HG02642 (cell line): ENCODE data around the gene YWHAH.

Source experiments
- ATAC-seq: cut with Tn5 transposase; IDR thresholded peaks from one replicate; pipeline ENCODE4 v1.9.1; 2021; ENCODE audit warnings: mild to moderate bottlenecking; ENCODE audit not compliant: unreplicated experiment, poor library complexity

Gene YWHAH

DNA sequence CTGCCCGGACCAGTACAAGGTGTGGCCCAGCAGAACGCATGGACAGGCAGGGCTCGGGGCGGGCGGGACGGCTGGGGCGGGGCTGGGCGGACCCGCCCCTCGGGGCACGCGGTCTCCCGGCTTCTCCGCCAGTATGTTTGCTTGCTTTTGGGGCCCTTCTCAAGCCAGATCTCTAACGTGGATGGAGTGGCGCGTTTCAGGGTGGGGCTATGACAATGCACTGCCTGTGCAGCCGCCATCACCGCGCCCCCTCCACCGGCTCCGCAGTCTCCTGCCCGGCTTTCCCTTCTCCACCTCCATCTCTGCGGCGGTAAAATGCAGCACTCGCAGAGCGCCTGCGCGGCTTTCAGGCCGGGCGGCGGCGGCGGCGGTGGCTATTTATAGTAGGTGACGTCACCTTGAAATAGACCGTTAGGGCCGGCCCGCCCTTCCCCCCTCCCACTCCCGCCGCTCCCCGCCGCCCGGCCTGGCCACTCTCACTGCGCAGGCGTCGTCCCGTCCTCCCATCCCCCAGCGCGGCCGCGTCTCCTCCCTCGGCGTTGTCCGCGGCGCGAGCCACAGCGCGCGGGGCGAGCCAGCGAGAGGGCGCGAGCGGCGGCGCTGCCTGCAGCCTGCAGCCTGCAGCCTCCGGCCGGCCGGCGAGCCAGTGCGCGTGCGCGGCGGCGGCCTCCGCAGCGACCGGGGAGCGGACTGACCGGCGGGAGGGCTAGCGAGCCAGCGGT is at the start of gene YWHAH:
Gene YWHAH, plus strand, starts transcription at position 558 of the 722 bp plus-strand sequence. CDS start 199 bp downstream, outside the sequence.
- ATAC-seq = peak; percentile 79

GRCh38 chr22:31895411-31896123 is 48.8 kb upstream of the YWHAH start:
- ATAC-seq = no peak

GRCh38 chr22:31896472-31896871 is 47.9 kb upstream of the YWHAH start:
- no peak for ATAC-seq

GRCh38 chr22:31897842-31898805 is 46.2 kb upstream of the YWHAH start:
- no peak for ATAC-seq

- ATAC-seq = no peak
Measured at GRCh38 chr22:31898926-31899325, 45.4 kb upstream of the YWHAH start.

GRCh38 chr22:31899669-31900068 is 44.7 kb upstream of the YWHAH start:
- no peak for ATAC-seq

DNA sequence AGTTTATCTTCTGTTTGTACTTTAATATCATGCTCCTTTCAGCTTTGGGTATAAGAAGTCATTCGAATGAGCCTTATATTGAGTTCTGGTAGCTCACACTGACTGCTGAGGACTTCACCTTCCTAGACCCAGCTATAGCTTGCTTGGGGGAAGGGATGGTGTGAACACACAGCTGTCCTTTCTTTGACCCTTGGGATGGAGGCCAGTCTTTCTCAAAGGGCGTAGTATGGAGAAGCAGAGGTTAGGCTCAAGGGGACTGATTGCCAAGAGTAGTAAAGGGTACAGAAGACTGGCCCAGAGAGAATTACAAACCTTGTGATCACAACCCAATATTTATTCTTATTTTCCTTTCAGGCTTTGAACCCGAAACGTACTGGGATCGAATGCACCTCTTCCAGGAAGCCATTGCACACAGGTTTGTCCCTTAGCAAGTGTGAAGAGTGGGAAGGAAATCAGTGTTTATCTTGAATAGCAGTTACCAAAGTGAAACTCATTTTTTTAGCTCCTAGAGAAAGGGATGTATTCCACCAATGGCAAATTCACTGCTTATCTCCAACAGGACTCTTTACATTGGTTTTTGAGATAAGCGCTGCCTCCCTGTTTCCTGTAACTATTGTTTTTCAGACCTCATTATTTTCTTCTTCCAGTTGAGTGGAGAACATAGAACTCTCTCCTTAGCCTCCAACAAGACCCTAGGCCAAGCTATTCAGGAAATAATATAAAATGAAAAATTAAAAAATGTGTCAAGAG is 42.8 kb upstream of the YWHAH start:
- ATAC-seq = no peak

GRCh38 chr22:31904651-31905050 is 39.7 kb upstream of the YWHAH start:
- no peak for ATAC-seq

GRCh38 chr22:31905356-31905755 is 39.0 kb upstream of the YWHAH start:
- ATAC-seq = no peak

DNA sequence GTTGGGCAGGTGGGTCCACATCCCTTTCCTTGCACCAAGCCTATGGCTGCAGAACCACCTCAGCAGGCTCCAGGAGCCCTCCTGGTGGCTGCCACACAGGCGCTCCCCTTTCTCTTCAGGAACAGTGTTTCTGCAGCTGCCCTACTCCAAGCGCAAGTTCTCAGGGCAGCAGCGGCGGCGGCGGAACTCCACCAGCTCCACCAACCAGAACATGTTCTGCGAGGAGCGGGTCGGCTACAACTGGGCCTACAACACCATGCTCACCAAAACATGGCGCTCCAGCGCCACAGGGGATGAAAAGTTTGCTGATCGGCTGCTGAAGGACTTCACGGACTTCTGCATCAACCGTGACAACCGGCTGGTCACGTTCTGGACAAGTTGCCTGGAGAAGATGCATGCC is 38.2 kb upstream of the YWHAH start:
- ATAC-seq = no peak

- no peak for ATAC-seq
Measured at GRCh38 chr22:31906569-31906968, 37.8 kb upstream of the YWHAH start.

- ATAC-seq = no peak
Measured at GRCh38 chr22:31909977-31910376, 34.4 kb upstream of the YWHAH start.

DNA sequence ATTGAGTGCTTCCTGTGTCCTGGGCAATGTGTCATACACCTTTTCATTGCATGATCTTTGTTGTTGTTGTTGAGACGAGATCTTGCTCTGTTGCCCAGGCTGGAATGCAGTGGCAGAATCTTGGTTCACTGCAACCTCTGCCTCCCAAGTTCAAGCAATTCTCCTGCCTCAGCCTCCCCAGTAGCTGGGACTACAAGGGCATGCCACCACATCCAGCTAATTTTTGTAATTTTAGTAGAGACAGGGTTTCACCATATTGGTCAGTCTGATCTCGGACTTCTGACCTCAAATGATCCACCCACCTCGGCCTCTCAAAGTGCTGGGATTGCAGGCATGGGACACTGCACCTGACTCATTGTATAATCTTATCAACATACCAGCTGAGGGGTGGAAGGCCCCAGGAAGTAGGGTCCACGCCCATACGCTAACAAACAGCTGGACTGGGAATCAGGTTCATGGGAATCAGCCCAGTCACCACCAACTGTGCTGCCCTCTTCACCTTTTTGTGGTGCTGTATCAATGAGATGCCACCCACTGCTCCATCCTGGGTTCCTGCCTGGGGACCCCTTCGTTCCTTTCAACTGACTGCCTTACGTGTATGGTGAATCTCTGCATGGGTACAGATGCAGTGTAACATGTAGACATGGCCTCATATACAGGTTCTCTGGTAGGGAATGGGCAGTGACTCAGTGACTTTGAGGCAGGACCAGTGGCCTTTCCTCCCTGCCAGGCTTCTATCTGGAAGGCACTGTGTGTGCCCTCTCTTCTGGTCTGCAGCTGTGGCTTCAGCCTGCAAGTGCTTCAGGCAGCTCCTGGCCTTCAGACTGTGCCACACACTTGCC is 32.5 kb upstream of the YWHAH start:
- no peak for ATAC-seq

GRCh38 chr22:31912407-31912743 is 32.0 kb upstream of the YWHAH start:
- ATAC-seq = no peak

GRCh38 chr22:31915586-31915985 is 28.7 kb upstream of the YWHAH start:
- no peak for ATAC-seq

DNA sequence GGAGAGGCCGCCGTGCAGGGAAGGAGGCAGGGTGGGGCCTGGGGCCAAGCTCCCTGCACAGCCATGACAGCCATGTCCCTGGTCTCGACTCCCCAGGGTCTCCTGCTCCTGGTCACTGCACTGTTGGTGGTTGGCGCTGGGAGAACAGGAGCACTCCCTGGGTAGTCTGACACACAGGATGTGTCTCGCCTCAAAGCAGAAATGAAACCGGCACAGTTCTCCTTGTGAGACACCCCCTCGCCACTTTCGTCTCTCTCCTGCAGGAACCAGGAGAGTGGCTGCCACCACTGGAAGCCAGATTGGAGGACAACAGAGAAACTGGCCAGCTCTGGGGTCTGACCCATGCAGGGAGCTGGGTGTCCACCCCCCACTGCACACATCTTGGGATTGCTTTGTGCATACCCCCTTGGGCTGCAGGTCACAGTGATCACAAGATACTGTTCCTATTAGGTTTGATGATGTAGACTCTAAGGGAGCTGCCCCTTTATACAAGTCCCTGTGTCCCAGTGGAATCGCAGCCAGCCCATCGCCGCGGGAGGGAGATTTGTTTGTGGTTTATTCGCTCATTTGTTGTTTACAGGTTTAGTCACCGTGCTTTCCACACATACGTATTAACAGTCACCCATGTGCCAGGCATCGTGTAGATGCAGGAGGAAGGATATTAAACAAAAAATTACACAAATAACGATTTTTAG is 27.0 kb upstream of the YWHAH start:
- no peak for ATAC-seq

GRCh38 chr22:31919730-31920129 is 24.6 kb upstream of the YWHAH start:
- no peak for ATAC-seq

GRCh38 chr22:31920306-31920705 is 24.0 kb upstream of the YWHAH start:
- ATAC-seq = no peak

GRCh38 chr22:31921106-31921505 is 23.2 kb upstream of the YWHAH start:
- no peak for ATAC-seq
